SK-N-MC (cell line): Measurements from ENCODE around the gene NOS1.

Source experiments
- EZH2 ChIP-seq: fragments of 200-600 bp; sonication (generic); IDR thresholded peaks from one replicate; pipeline ENCODE4 v1.6.1; 2017; ENCODE audit warnings: antibody characterized with exemption
- FOXP2 ChIP-seq: optimal IDR thresholded peaks from 2 replicates; pipeline ENCODE3; 2011; ENCODE audit warnings: mild to moderate bottlenecking, moderate library complexity; ENCODE audit not compliant: insufficient read depth; ENCODE audit errors: extremely low read length, control extremely low read depth
- POLR2AphosphoS5 ChIP-seq: IDR thresholded peaks from 2 replicates; pipeline ENCODE4 v1.6.1; 2012; ENCODE audit warnings: mild to moderate bottlenecking, low read depth, low read length, borderline replicate concordance

DNA sequence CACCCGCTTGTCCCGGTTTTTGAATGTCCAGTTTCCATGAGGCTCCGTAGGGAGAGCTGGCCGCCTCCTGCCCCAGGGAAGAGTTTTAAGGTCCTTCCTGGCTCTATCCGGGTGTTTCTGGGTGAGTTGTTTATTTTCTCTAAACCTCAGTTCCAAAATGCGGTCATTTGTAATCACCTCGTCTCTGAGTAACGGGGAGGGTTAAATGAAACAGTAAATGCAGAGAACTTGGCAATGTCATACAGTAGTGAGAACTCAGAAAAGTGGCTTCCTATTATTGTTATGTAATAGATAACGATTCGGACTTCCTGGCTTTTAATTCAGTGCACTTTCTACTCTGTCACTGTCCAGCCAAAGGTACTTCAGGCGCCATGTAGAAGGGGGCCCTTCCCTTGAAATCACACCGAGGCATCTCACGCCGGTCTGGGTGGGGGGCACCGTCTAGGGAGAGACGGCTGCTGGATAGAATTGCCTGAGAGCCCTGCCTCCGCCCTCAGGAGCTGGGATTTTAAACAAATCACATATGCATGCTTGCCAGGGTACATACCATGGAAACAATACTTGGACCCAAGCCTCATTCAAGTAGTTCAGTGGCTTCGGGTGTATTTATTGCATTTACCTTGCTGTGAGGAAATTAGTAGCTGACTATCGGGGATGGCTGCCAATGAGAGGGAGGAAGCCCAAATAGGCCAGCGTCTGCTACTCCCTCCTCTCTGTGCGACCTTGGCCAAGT, 26.4 kb downstream of the NOS1 start:
- no peak for TF ChIP-seq POLR2AphosphoS5
- no peak for TF ChIP-seq EZH2
- TF ChIP-seq FOXP2, result no peak
